H9 (cell line): ENCODE data around the gene TMEM183A. TPM values are rescaled to one million over a fixed set of nuclear protein-coding genes. Genes with fewer than 3 reads are reported as not detected.

Experiments used
- DNase-seq: peaks from one replicate; pipeline ENCODE4 v3.0.0-alpha.2; 2017
- H2AFZ ChIP-seq: one replicate; pipeline ENCODE4 v1.6.1; 2013; ENCODE audit warnings: mild to moderate bottlenecking, low read length, control low read depth, moderate library complexity
- H2AK5ac ChIP-seq: 2 replicates; pipeline ENCODE4 v1.6.1; 2013; ENCODE audit warnings: low read length, control low read depth, mixed read lengths; ENCODE audit not compliant: insufficient read length
- H2BK120ac ChIP-seq: one replicate; pipeline ENCODE4 v1.6.1; 2013; ENCODE audit warnings: low read depth, mild to moderate bottlenecking, low read length, control low read depth, inconsistent platforms; ENCODE audit not compliant: poor library complexity, severe bottlenecking
- H2BK12ac ChIP-seq: 2 replicates; pipeline ENCODE4 v1.6.1; 2013; ENCODE audit warnings: low read length, control low read depth, mixed read lengths, low read depth; ENCODE audit not compliant: insufficient read length
- H2BK15ac ChIP-seq: 2 replicates; pipeline ENCODE4 v1.6.1; 2013; ENCODE audit warnings: low read depth, low read length, control low read depth
- H2BK20ac ChIP-seq: one replicate; pipeline ENCODE4 v1.6.1; 2013; ENCODE audit warnings: low read depth, mild to moderate bottlenecking, low read length, control low read depth, inconsistent platforms; ENCODE audit not compliant: poor library complexity, severe bottlenecking
- H2BK5ac ChIP-seq: 2 replicates; pipeline ENCODE4 v1.6.1; 2013; ENCODE audit warnings: low read length, control low read depth, mixed read lengths; ENCODE audit not compliant: insufficient read length
- H3K14ac ChIP-seq: 2 replicates; pipeline ENCODE4 v1.6.1; 2013; ENCODE audit warnings: low read length, control low read depth; ENCODE audit not compliant: insufficient read depth
- H3K18ac ChIP-seq: 2 replicates; pipeline ENCODE4 v1.6.1; 2013; ENCODE audit warnings: low read depth, mild to moderate bottlenecking, mixed read lengths, low read length, control low read depth; ENCODE audit not compliant: insufficient read length
- H3K23ac ChIP-seq: 2 replicates; pipeline ENCODE4 v1.6.1; 2013; ENCODE audit warnings: low read length, control low read depth, mixed read lengths, low read depth; ENCODE audit not compliant: insufficient read length
- H3K23me2 ChIP-seq: 2 replicates; pipeline ENCODE4 v1.6.1; 2013; ENCODE audit warnings: low read depth, mild to moderate bottlenecking, mixed read lengths, low read length, control low read depth; ENCODE audit not compliant: insufficient read length, poor library complexity, severe bottlenecking
- H3K27ac ChIP-seq: 2 replicates; pipeline ENCODE4 v1.5.1; 2013; ENCODE audit warnings: low read length, control low read depth, mixed read lengths, low read depth; ENCODE audit not compliant: insufficient read length
- H3K27me3 ChIP-seq: 2 replicates; pipeline ENCODE4 v1.6.1; 2013; ENCODE audit warnings: low read length, control low read depth, inconsistent platforms; ENCODE audit not compliant: insufficient read depth
- H3K4ac ChIP-seq: 2 replicates; pipeline ENCODE4 v1.6.1; 2013; ENCODE audit warnings: low read depth, mild to moderate bottlenecking, control low read depth, inconsistent platforms, low read length, moderate library complexity
- H3K4me1 ChIP-seq: 2 replicates; pipeline ENCODE4 v1.6.1; 2013; ENCODE audit warnings: low read length, control low read depth, inconsistent platforms; ENCODE audit not compliant: insufficient read depth
- H3K4me2 ChIP-seq: 2 replicates; pipeline ENCODE4 v1.6.1; 2013; ENCODE audit warnings: low read length, control low read depth, mixed read lengths; ENCODE audit not compliant: insufficient read length, insufficient read depth
- H3K56ac ChIP-seq: 2 replicates; pipeline ENCODE4 v1.6.1; 2013; ENCODE audit warnings: low read depth, mild to moderate bottlenecking, mixed read lengths, low read length, control low read depth; ENCODE audit not compliant: insufficient read length
- H3K79me1 ChIP-seq: 2 replicates; pipeline ENCODE4 v1.6.1; 2013; ENCODE audit warnings: low read depth, mild to moderate bottlenecking, moderate library complexity, low read length, control low read depth, inconsistent platforms; ENCODE audit not compliant: insufficient read depth, poor library complexity, severe bottlenecking
- H3K79me2 ChIP-seq: 2 replicates; pipeline ENCODE4 v1.6.1; 2013; ENCODE audit warnings: low read length, control low read depth, inconsistent platforms; ENCODE audit not compliant: insufficient read depth
- H3K9ac ChIP-seq: 2 replicates; pipeline ENCODE4 v1.6.1; 2013; ENCODE audit warnings: low read length, control low read depth, mixed read lengths; ENCODE audit not compliant: insufficient read length; ENCODE audit errors: extremely low read depth
- H3K9me3 ChIP-seq: one replicate; pipeline ENCODE4 v1.6.1; 2013; ENCODE audit warnings: low read depth, low read length, inconsistent platforms; ENCODE audit not compliant: control insufficient read depth
- H3T11ph ChIP-seq: one replicate; pipeline ENCODE4 v1.6.1; 2013; ENCODE audit warnings: mild to moderate bottlenecking, low read length, control low read depth, inconsistent platforms
- H4K20me1 ChIP-seq: one replicate; pipeline ENCODE4 v1.6.1; 2013; ENCODE audit not compliant: control insufficient read depth, insufficient read length, insufficient read depth
- H4K5ac ChIP-seq: 2 replicates; pipeline ENCODE4 v1.6.1; 2013; ENCODE audit warnings: low read depth, mild to moderate bottlenecking, mixed read lengths, low read length, control low read depth; ENCODE audit not compliant: insufficient read length
- H4K8ac ChIP-seq: replicated peaks from 2 replicates; pipeline ENCODE4 v1.6.1; 2013; ENCODE audit warnings: low read length, control low read depth, mixed read lengths, low read depth; ENCODE audit not compliant: insufficient read length
- H4K91ac ChIP-seq: 2 replicates; pipeline ENCODE4 v1.6.1; 2013; ENCODE audit warnings: low read depth, mild to moderate bottlenecking, moderate library complexity, mixed read lengths, low read length, control low read depth; ENCODE audit not compliant: insufficient read length
- H3K27ac Mint-ChIP-seq, 3 experiments: 2 replicates in 2 of 3; 3 replicates in 1 of 3; pipeline ENCODE4 v1.8.0; 2020 to 2021; ENCODE audit warnings: mixed read lengths in 3 of 3, mild to moderate bottlenecking in 1 of 3, moderate library complexity in 1 of 3
- H3K27me3 Mint-ChIP-seq: 2 replicates; pipeline ENCODE4 v1.8.0; 2021; ENCODE audit warnings: low read depth, mild to moderate bottlenecking, moderate library complexity, mixed read lengths
- H3K36me3 Mint-ChIP-seq, 3 experiments: 2 replicates in 2 of 3; 3 replicates in 1 of 3; pipeline ENCODE4 v1.8.0; 2020 to 2021; ENCODE audit warnings: low read depth in 3 of 3, mixed read lengths in 3 of 3; ENCODE audit not compliant: insufficient read depth in 1 of 3
- H3K4me1 Mint-ChIP-seq, 2 experiments: 2 replicates each; pipeline ENCODE4 v1.8.0; 2020; ENCODE audit warnings: mixed read lengths in 2 of 2
- H3K4me3 Mint-ChIP-seq, 2 experiments: 2 replicates in 1 of 2; 3 replicates in 1 of 2; pipeline ENCODE4 v1.8.0; 2020 to 2021; ENCODE audit warnings: mild to moderate bottlenecking in 2 of 2, mixed read lengths in 2 of 2, moderate library complexity in 1 of 2
- H3K9me3 Mint-ChIP-seq, 2 experiments: 2 replicates in 1 of 2; 3 replicates in 1 of 2; pipeline ENCODE4 v1.8.0; 2020; ENCODE audit warnings: mild to moderate bottlenecking in 2 of 2, mixed read lengths in 2 of 2, moderate library complexity in 1 of 2
- WGBS: extraction: QIAGEN DNeasy Blood & Tissue Kit; methylation state at CpG from one replicate; pipeline ENCODE4 v1.1.7; 2013; ENCODE audit warnings: missing lambda C conversion rate, low lambda C conversion rate, mixed read lengths; ENCODE audit not compliant: insufficient read length; ENCODE audit errors: extremely low coverage; 5-methylcytosine and 5-hydroxymethylcytosine counted together
- total RNA-seq: library from RNA; stranded (reverse); gene quantifications from 2 replicates; pipeline ENCODE4 v1.2.1, GENCODE V29; 2021
- TF ChIP-seq, protein P1 (sequence below): fragments of 200-600 bp; sonication (generic); conservative IDR thresholded peaks from 3 replicates; pipeline ENCODE4 v1.8.0; 2021; ENCODE audit warnings: antibody characterized with exemption, mild to moderate bottlenecking

Gene TMEM183A
- total RNA-seq, 1 experiment from 2014 or later: 93.4 TPM

DNA sequence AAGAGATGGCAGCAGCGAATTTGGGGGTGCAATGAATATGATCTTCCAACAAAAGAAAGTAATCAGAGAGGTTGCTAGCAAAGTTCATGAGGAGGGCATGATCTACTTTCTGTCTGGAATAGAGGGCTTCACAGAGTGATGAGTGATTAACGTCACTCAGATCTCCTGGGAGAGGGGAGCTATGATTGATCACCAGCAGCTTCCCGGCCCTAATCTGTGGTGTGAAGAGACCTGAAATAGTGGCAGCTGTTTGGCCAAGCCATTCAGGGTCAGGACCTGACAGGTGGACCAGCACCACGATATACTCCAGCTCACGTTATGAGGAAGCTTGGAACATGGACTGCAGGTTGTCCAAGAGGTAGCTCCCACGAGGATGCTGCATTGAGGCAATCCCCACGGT lies 19.9 kb upstream of the TMEM183A start:
- H2BK12ac ChIP-seq: no peak overlapping the region
- no peak overlapping the region for H3T11ph ChIP-seq
- no peaks in the 10 kb centered on the region for H3K9me3 Mint-ChIP-seq
- peaks cover 2 to 5% of the 10 kb centered on the region in 2 experiments; a peak in 3 of 4 replicates for H3K4me1 Mint-ChIP-seq
- H3K18ac ChIP-seq: no peak overlapping the region
- H2BK15ac ChIP-seq: no peak overlapping the region
- no peak overlapping the region for H3K23ac ChIP-seq
- H3K79me1 ChIP-seq: no peaks in the 10 kb centered on the region
- no peak overlapping the region for H3K14ac ChIP-seq
- H3K27ac ChIP-seq: no peak overlapping the region
- no peak overlapping the region for H4K5ac ChIP-seq
- no peak overlapping the region for H3K27ac Mint-ChIP-seq
- H2BK120ac ChIP-seq: no peak overlapping the region
- H3K27me3 ChIP-seq: no peaks in the 10 kb centered on the region
- H2BK5ac ChIP-seq: no peak overlapping the region
- no peak overlapping the region for H3K4ac ChIP-seq
- no peaks in the 10 kb centered on the region; the same call in 1 of the 2 replicates for H3K4me1 ChIP-seq
- WGBS: no CpG with 5 or more reads among the region's 7 CpGs
- H4K91ac ChIP-seq: no peak overlapping the region
- H4K20me1 ChIP-seq: no peaks in the 10 kb centered on the region
- H3K36me3 Mint-ChIP-seq: no peaks in the 10 kb centered on the region
- no peak overlapping the region for H2AK5ac ChIP-seq
- no peak overlapping the region for H2AFZ ChIP-seq
- no peak for DNase-seq
- no peak overlapping the region for H3K9ac ChIP-seq
- H3K79me2 ChIP-seq: no peaks in the 10 kb centered on the region
- no peak overlapping the region for H2BK20ac ChIP-seq
- no peaks in the 10 kb centered on the region for H3K9me3 ChIP-seq
- H3K4me2 ChIP-seq: no peak overlapping the region
- H3K4me3 Mint-ChIP-seq: no peak overlapping the region
- H3K56ac ChIP-seq: no peak overlapping the region
- H3K23me2 ChIP-seq: no peaks in the 10 kb centered on the region
- TF ChIP-seq, protein P1, sequence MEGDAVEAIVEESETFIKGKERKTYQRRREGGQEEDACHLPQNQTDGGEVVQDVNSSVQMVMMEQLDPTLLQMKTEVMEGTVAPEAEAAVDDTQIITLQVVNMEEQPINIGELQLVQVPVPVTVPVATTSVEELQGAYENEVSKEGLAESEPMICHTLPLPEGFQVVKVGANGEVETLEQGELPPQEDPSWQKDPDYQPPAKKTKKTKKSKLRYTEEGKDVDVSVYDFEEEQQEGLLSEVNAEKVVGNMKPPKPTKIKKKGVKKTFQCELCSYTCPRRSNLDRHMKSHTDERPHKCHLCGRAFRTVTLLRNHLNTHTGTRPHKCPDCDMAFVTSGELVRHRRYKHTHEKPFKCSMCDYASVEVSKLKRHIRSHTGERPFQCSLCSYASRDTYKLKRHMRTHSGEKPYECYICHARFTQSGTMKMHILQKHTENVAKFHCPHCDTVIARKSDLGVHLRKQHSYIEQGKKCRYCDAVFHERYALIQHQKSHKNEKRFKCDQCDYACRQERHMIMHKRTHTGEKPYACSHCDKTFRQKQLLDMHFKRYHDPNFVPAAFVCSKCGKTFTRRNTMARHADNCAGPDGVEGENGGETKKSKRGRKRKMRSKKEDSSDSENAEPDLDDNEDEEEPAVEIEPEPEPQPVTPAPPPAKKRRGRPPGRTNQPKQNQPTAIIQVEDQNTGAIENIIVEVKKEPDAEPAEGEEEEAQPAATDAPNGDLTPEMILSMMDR: no peak
- H3K27me3 Mint-ChIP-seq: peaks cover 14% of the 10 kb centered on the region
- no peak overlapping the region for H4K8ac ChIP-seq
